Measurements from ENCODE around the gene COL7A1. TPM values are rescaled to one million over a fixed set of nuclear protein-coding genes. Genes with fewer than 3 reads are reported as not detected.
"Not testable (repeated sequence)": the region's sequence is repeated elsewhere in the genome, so short reads cannot be mapped to it uniquely, and the experiment has no call there.

COL7A1 gene
- total RNA-seq, 1 donor from 2014 or later: under 0.01 TPM

DNA sequence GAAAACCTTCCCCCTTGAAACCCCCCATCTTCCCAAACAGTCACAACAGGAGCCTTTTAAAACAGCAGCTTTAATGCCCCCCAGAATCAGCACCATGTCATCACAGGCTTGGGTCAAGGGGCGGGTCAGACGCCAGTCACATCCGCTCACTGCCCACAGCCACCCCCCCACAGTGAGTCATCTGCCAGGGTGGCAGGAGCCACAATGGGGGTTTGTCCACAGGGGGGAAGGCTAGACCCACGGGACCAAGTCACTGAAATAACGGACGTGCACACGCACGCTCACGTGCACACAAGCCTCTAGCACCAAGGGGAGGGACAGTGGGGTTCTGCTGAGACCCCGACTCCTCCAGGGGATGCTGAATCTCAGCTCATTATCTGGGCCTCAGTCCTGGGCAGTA, 31.1 kb downstream of the COL7A1 start:
- peak; percentile 55 to 89 for DNase-seq (ENCODE audit: low read depth in 2 of 2)

DNA sequence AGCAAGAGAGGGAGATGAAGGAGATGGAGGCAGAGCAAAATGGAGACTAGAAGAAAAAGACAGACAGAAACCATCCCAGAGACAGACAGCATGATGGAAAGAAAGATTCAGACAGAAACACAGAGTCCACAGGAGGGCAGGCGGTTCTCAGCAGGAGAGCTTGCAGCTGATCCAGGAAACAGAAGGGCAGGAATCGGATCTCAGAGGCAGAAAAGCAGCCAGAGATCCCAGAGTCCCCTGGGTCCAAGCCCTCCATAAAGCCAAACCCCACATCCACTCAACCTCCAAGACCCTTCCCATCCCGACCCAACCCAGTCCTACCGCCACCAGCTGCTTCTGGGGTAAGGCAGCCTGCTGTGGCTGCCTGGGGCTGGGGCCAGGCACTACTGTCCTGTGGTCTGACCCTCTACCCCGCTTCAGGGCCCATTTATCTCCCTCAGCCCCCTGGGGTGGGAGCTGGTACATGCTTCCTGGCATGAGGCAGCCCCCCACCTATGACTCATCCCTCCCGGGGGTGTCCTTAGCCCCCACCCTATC, 31.7 kb downstream of the COL7A1 start, which contains the start of gene UCN2:
TSS of gene UCN2 (minus strand) at position 400 of the 537 bp plus-strand sequence. CDS start 657 bp downstream, outside the sequence.
- DNase-seq (ENCODE audit: low read depth in 2 of 2): peak in 1 of 2 donors; percentile 45

DNA sequence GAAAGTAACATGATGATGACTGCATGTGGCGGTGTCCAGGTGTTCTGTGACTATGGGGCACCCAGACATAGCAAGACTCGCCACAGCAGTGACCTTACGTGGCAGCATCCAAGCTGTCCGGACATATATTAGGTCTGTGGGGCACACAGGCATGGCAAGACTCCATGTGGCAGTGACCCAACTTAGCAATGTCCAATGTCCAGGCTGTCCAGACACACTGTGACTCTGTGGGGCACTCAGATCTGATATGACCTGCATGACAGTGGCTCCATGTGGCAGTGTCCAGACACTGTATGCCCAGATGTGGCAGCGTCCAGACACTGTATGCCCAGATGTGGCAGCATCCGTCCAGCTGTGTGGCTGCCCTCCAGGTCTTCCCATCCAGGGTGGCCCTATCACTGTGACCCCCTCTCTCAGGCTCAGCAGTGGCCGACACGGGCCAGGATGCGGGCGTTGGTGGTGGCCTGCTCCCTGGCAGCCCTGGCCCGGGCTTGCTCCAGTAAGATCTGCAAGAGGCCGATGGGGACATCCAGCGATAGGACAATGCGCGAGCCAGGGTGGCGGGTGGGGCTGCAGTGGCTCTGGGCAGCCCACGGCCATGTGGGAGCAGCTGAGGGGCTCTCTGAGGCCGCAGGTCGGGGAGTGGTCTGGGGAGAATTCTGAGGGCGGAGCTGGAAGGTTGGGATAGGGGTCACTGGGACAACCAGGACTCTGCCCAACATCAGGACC, 32.6 kb downstream of the COL7A1 start:
- no peak for DNase-seq (ENCODE audit: low read depth in 2 of 2)

DNA sequence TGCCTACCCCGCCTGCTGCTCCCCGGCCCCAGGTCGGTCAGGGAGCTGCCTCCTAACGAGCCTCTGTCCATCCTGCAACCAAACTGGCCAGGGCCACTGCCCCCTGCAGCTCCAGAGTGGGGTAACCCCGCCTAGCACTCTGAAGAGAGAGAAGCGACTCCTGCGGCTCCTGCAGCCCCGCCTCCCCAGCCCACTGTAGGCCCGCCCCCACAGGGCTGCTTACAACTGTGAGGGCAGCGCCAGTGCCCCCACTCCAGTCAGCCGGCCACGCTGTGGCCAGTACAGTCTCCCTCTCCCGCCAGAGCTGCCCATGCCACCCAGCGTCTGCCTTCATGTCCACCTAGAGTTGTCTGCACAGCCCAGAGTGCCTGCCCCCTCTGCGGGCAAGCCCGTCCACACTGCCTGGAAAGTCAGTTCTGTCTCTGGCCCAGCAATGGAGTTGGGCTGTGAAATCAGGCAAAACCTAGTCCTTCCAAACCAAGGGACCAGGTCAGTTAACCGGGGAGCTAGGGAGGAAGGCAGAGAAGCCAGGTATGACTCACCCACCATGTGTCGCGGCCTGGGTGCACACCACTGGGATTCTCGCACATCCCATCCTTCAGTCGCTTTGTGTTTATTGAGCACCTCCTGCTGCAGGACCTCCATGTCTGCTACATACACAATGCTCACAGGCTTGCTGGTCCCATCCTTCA, 33.9 kb downstream of the COL7A1 start:
- peak in 1 of 2 donors; percentile 36 for DNase-seq (ENCODE audit: low read depth in 2 of 2)

DNA sequence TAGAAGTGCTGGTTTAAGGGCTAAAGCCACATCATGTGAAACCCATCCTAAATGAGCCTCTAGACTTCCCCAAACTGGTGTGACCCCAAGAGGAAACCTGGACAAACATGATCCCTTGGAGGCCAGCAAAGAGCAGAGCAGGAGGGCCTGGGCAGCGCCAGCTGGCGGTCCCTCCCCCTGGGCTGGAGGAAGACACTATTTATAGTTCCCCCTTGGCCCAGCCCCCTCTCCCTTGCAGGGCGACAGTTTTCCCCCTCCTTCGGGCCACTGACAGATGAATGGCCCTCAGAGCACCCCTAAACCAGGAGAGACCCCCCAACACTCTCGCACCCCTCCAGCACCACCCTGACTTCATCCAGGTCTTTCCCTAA, 34.5 kb downstream of the COL7A1 start:
- no peak for DNase-seq (ENCODE audit: low read depth in 2 of 2)

- no peak for DNase-seq (ENCODE audit: low read depth in 2 of 2)
Measured at GRCh38 chr3:48558493-48559134, 36.5 kb downstream of the COL7A1 start.

GRCh38 chr3:48556796-48557626, 38.1 kb downstream of the COL7A1 start, which contains the start of gene PFKFB4:
TSS of gene PFKFB4 (minus strand) at chr3:48556803. CDS start at chr3:48556777, 26 bp downstream.
- DNase-seq (ENCODE audit: low read depth in 2 of 2): peak; percentile 98 to 99

- no peak for DNase-seq (ENCODE audit: low read depth in 2 of 2)
Measured at GRCh38 chr3:48555949-48556795, 39.0 kb downstream of the COL7A1 start.

GRCh38 chr3:48555231-48555948, 39.7 kb downstream of the COL7A1 start:
- no peak for DNase-seq (ENCODE audit: low read depth in 2 of 2)

DNA sequence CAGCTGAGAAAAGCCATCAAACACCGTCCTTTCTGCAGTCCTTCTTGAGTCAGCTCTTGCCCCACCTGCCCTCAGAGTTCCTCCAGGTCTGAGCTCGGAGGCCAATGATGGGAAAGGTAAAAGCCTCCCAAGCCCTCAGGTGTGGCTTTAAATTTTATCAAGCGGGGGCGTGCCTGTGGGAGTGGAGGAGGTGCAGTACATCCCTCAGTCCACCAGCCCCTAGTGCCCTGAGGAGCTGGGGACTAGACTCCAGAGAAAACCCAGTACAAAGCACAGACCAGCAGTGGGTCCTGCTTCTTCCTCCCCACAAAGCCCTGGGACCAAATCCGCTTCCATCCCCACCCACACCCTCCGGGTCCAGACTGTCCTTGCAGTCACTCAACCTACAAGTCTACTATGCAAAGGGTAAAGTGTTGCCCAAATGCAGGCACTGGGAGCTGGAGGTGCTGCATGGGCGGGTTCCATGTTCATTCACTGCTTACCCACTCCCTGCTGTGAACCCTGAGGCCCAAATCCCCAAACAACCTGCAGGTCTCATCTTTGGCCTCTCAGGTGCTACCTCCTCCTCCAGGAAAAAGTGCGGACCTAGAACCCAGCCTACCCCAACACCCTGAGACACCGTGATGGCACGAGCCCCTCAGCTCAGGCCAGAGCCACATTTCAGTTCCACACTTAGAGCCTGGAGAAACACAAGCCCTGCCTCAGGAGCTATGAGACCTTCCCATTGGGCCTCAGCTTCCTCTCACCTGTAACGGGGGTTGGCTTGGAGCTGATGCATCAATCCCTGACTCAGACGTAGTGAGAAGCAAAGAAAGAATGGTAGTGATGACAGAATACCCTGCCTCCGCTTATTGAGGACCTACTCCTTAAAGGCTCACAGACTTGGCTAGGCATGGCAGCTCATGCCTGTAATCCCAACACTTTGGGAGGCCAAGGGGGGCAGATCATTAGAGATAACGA, 41.0 kb downstream of the COL7A1 start:
- DNase-seq (ENCODE audit: low read depth in 2 of 2): no peak

DNA sequence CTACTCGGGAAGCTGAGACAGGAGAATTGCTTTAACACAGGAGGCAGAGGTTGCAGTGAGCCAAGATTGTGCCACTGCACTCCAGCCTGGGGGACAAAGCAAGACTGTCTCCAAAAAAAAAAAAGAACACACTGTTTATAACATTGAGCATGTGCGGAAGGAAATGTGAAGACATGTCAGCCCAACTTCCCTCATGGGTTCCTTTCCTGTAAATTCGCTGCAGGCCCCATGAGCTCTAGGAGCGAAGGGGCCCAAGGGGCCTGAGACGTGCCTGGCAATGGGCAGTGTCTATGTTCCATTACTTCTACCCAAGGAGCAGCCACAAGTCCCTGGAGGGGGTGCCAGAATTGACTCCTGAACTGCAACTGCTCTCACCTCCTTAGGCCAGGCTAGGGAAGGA, 41.8 kb downstream of the COL7A1 start:
- no peak for DNase-seq (ENCODE audit: low read depth in 2 of 2)

DNA sequence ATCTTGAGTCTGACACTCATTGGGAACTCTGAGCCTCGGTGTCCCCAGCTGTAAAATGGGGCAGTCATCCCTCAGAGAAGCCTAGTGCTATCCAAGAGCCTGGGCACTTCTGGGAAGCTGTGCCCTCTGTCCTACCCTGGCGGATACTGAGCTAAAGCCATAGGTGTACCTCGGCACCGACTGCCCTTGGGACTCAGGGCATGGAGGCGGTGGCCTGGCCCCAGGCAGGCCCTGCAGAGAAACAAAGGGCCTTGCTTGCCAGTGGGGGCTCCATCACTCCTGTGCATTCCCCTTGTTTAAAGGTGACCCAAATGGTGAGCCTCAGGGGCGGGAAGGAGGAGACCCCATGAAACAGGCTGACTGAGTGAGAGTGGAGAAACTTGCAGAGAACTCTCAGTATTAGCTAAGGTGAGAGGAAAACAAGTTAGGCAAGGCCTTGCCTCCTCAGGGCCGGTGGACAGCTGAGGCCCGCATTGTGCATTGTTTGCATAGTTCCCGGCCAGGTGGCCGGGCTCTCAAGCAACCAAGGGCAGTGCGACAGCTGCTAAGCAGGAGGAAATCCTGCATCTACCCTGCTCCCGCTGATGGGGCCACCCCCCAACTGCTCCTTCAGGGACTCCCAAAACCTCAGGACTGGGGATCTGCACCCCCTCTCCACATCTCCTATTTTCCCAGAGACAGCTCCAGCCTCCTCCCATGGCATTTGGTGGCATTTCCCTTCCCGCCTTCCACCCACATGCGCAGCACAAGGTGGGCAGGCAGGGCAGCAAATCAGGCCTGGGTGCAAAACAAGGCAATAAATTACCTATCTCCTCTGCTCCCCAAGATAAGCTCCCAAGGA, 42.8 kb downstream of the COL7A1 start:
- DNase-seq (ENCODE audit: low read depth in 2 of 2): no peak

DNA sequence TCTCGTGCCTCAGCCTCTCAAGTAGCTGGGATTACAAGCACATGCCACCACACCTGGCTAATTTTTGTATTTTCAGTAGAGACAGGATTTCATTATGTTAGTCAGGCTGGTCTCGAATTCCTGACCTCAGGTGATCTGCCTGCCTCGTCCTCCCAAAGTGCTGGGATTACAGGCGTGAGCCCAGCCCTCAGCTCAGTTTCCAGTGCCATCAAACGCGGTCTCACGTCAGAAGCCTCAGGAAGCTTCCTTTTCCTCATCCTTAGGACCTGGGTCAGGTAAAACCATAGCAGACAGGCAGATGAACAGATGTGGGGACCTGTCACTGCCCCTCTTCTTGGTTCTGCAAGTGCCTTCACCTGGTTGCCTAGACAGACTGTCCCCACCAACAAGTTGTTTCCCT, 43.5 kb downstream of the COL7A1 start:
- not testable (repeated sequence) for DNase-seq (ENCODE audit: low read depth in 2 of 2)

DNA sequence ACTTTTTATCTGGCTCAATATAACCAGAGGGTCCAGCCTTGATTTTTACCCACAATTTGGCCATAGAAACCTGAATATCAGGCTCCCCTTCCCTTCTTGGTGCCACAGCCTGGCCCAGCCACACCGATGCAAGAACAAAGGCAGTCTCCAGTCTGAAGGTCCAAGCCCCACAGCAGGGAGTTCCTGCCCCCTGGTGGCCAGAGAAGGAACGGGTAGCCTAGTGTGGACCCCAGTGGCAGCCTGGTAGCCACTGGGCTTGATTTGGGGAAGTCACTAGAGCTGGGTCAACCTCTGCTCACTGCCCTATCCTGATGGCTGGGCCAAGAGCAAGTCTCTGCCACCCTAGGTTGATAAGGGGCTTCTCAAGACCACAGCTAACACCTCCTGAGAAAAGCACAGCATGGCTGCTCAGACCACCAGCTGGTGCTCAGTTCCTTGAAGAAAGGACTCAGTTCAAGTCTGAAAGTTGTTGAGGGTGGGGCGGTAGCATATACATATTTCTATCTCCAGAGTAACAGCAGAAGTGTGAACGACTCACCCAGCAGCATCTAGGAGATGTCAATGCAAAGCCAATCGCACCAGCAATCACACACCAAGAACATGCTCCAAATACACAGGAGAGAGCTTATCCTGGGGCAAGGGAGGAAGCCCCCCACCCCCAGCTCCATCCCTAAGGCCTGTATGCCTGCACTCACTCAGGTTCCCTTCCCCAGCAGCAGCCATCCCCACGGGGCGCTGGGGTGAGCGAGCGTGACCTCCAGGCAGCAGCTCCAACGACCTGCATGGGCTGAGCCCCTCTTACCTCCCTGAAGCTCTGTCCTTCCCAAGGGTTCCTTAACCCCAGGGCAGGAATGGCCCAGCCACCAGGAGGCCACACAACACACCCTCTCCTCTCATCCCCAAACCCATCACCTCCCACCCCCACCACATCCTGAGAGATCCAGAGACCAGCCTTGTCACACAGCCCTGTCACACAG, 46.1 kb downstream of the COL7A1 start:
- peak; percentile 63 to 77 for DNase-seq (ENCODE audit: low read depth in 2 of 2)

- DNase-seq (ENCODE audit: low read depth in 2 of 2): no peak
Measured at GRCh38 chr3:48548126-48548525, 47.0 kb downstream of the COL7A1 start.

GRCh38 chr3:48546203-48546829, 48.8 kb downstream of the COL7A1 start:
- peak in 1 of 2 donors; percentile 33 for DNase-seq (ENCODE audit: low read depth in 2 of 2)

Data from dermis microvascular lymphatic vessel endothelial cell (primary cell).